H1 (cell line): ENCODE results near the gene SLC25A4. TPM values are rescaled to one million over a fixed set of nuclear protein-coding genes. Genes with fewer than 3 reads are reported as not detected.

ENCODE experiments used
- CTCF ChIA-PET: fragments of 300-600 bp; sonication (Branson Sonifier 250); formaldehyde crosslinking; loops from one replicate; lab custom pipeline; 2021; ENCODE audit not compliant: partially characterized antibody; lab: Charles Lee
- POLR2A ChIA-PET: fragments of 300-600 bp; sonication (Branson Sonifier 250); formaldehyde crosslinking; loops from one replicate; lab custom pipeline; 2021; ENCODE audit warnings: inconsistent platforms; ENCODE audit not compliant: partially characterized antibody; lab: Charles Lee
- DNase-seq, 2 experiments: peaks; one replicate each; pipeline versions ENCODE4 v3.0.0 to v3.0.0-alpha.2; 2010 to 2022; ENCODE audit warnings: low spot score in 2 of 2, low read depth in 1 of 2, mixed read lengths in 1 of 2
- FAIRE-seq: peaks from 2 replicates; lab custom pipeline; 2011; peaks lifted over from hg19 to GRCh38; lab: Jason Lieb, UNC
- H2AFZ ChIP-seq: 2 replicates; pipeline ENCODE4 v1.8.1; 2012; ENCODE audit warnings: low read length, inconsistent platforms
- H2AK5ac ChIP-seq: 2 replicates; pipeline ENCODE4 v1.6.1; 2013; ENCODE audit warnings: low read depth, low read length
- H2BK120ac ChIP-seq: replicated peaks from 2 replicates; pipeline ENCODE3; 2013; ENCODE audit warnings: low read depth, low read length, inconsistent platforms
- H2BK12ac ChIP-seq: 2 replicates; pipeline ENCODE4 v1.6.1; 2013; ENCODE audit warnings: low read depth, low read length
- H2BK15ac ChIP-seq: 2 replicates; pipeline ENCODE4 v1.6.1; 2013; ENCODE audit warnings: low read length
- H2BK20ac ChIP-seq: 2 replicates; pipeline ENCODE4 v1.6.1; 2013; ENCODE audit warnings: low read length
- H2BK5ac ChIP-seq: 2 replicates; pipeline ENCODE4 v1.6.1; 2013; ENCODE audit warnings: low read depth, low read length
- H3K14ac ChIP-seq: 2 replicates; pipeline ENCODE4 v1.6.1; 2013; ENCODE audit warnings: inconsistent platforms; ENCODE audit not compliant: insufficient read length
- H3K18ac ChIP-seq: 2 replicates; pipeline ENCODE4 v1.6.1; 2013; ENCODE audit warnings: low read length; ENCODE audit errors: extremely low read depth
- H3K23ac ChIP-seq: 2 replicates; pipeline ENCODE4 v1.6.1; 2013; ENCODE audit warnings: inconsistent platforms; ENCODE audit not compliant: insufficient read length
- H3K23me2 ChIP-seq: 2 replicates; pipeline ENCODE4 v1.6.1; 2013; ENCODE audit warnings: low read depth, low read length
- H3K27ac ChIP-seq: 2 replicates; pipeline ENCODE4 v1.6.1; 2011; ENCODE audit warnings: low read depth, low read length, inconsistent platforms
- H3K27me3 ChIP-seq, 4 experiments: replicated peaks in 1 of 4; 1 replicate in 1 of 4; 2 replicates in 3 of 4; pipeline versions ENCODE4 v1.6.1 to v1.8.1; 2011 to 2013; ENCODE audit warnings: low read length in 3 of 4, mild to moderate bottlenecking in 3 of 4, inconsistent platforms in 2 of 4, mixed read lengths in 2 of 4, moderate library complexity in 1 of 4; ENCODE audit not compliant: control insufficient read depth in 3 of 4, insufficient read depth in 3 of 4; ENCODE audit errors: extremely low read depth in 1 of 4
- H3K36me3 ChIP-seq, 4 experiments: 2 replicates each; pipeline versions ENCODE4 v1.6.1 to v1.8.1; 2011 to 2013; ENCODE audit warnings: mild to moderate bottlenecking in 4 of 4, low read length in 3 of 4, moderate library complexity in 2 of 4, control low read depth in 1 of 4, inconsistent platforms in 1 of 4; ENCODE audit not compliant: insufficient read depth in 4 of 4, control insufficient read depth in 2 of 4
- H3K4ac ChIP-seq: replicated peaks from 2 replicates; pipeline ENCODE3; 2013; ENCODE audit warnings: low read length, low read depth, mixed read lengths, inconsistent platforms; ENCODE audit not compliant: insufficient read length
- H3K4me1 ChIP-seq, 4 experiments: replicated peaks in 1 of 4; 1 replicate in 1 of 4; 2 replicates in 3 of 4; pipeline versions ENCODE4 v1.6.1 to v1.8.1; 2011 to 2013; ENCODE audit warnings: low read length in 3 of 4, inconsistent platforms in 2 of 4, mixed read lengths in 1 of 4; ENCODE audit not compliant: insufficient read depth in 4 of 4, control insufficient read depth in 3 of 4
- H3K4me2 ChIP-seq, 2 experiments: 2 replicates each; pipeline versions ENCODE4 v1.6.1 to v1.8.1; 2011 to 2013; ENCODE audit warnings: low read depth in 2 of 2, low read length in 2 of 2, control low read depth in 1 of 2, inconsistent platforms in 1 of 2, mild to moderate bottlenecking in 1 of 2; ENCODE audit not compliant: insufficient read depth in 1 of 2
- H3K4me3 ChIP-seq, 4 experiments: fragments of 200-600, 300-600 bp in 1 of 4; sonication (generic), shearing (Covaris generic), sonication (Bioruptor Twin) in 1 of 4; 2 replicates each; pipeline versions ENCODE4 v1.5.1 to v1.8.1; 2011 to 2016; ENCODE audit warnings: low read length in 4 of 4, low read depth in 3 of 4, control low read depth in 2 of 4, inconsistent platforms in 2 of 4, mild to moderate bottlenecking in 2 of 4, mixed read lengths in 1 of 4, moderate library complexity in 1 of 4; ENCODE audit not compliant: insufficient read depth in 2 of 4; ENCODE audit errors: extremely low read depth in 1 of 4
- H3K56ac ChIP-seq: replicated peaks from 2 replicates; pipeline ENCODE3; 2013; ENCODE audit warnings: low read depth, mild to moderate bottlenecking, mixed read lengths, low read length, inconsistent platforms; ENCODE audit not compliant: insufficient read length
- H3K79me1 ChIP-seq: 2 replicates; pipeline ENCODE4 v1.6.1; 2013; ENCODE audit warnings: low read depth, low read length, control low read depth
- H3K79me2 ChIP-seq, 2 experiments: 2 replicates each; pipeline versions ENCODE4 v1.6.1 to v1.8.1; 2012 to 2013; ENCODE audit warnings: low read length in 2 of 2, mild to moderate bottlenecking in 2 of 2, inconsistent platforms in 1 of 2; ENCODE audit not compliant: insufficient read depth in 2 of 2, control insufficient read depth in 1 of 2
- H3K9ac ChIP-seq, 4 experiments: replicated peaks in 1 of 4; 1 replicate in 1 of 4; 2 replicates in 3 of 4; pipeline versions ENCODE4 v1.6.1 to v1.8.1; 2011 to 2013; ENCODE audit warnings: low read depth in 3 of 4, low read length in 3 of 4, control low read depth in 2 of 4, mild to moderate bottlenecking in 2 of 4, moderate library complexity in 2 of 4, inconsistent platforms in 1 of 4; ENCODE audit errors: extremely low read depth in 1 of 4
- H3K9me3 ChIP-seq, 2 experiments: 2 replicates each; pipeline versions ENCODE4 v1.6.1 to v1.8.1; 2012 to 2013; ENCODE audit warnings: mild to moderate bottlenecking in 2 of 2, moderate library complexity in 2 of 2, control low read depth in 1 of 2, inconsistent platforms in 1 of 2, low read depth in 1 of 2, low read length in 1 of 2, mixed read lengths in 1 of 2; ENCODE audit not compliant: insufficient read depth in 2 of 2
- H4K20me1 ChIP-seq, 2 experiments: replicated peaks in 1 of 2; 2 replicates each; pipeline versions ENCODE3 to v1.8.1; 2011 to 2013; ENCODE audit warnings: inconsistent platforms in 2 of 2, low read length in 2 of 2, mild to moderate bottlenecking in 1 of 2; ENCODE audit not compliant: insufficient read depth in 2 of 2, control insufficient read depth in 1 of 2
- H4K5ac ChIP-seq: 2 replicates; pipeline ENCODE4 v1.6.1; 2013; ENCODE audit warnings: low read length, low read depth, mixed read lengths, inconsistent platforms; ENCODE audit not compliant: insufficient read length
- H4K8ac ChIP-seq: 2 replicates; pipeline ENCODE4 v1.8.0; 2013; ENCODE audit warnings: mild to moderate bottlenecking, moderate library complexity, low read length, inconsistent platforms; ENCODE audit not compliant: insufficient read depth; ENCODE audit errors: extremely low read depth
- H4K91ac ChIP-seq: replicated peaks from 2 replicates; pipeline ENCODE3; 2013; ENCODE audit warnings: low read length, mixed read lengths, inconsistent platforms; ENCODE audit not compliant: insufficient read length
- BCL11A ChIP-seq, 2 experiments: IDR thresholded peaks; one replicate each; pipeline ENCODE4 v1.6.1; 2011; ENCODE audit warnings: low read depth in 2 of 2, low read length in 2 of 2, mild to moderate bottlenecking in 2 of 2
- GABPA ChIP-seq: IDR thresholded peaks from 2 replicates; pipeline ENCODE4 v1.6.1; 2011; ENCODE audit warnings: mild to moderate bottlenecking, low read length, moderate library complexity, borderline replicate concordance; ENCODE audit not compliant: insufficient read depth
- PHF8 ChIP-seq: fragments of 200-600 bp; sonication (generic); conservative IDR thresholded peaks from 2 replicates; pipeline ENCODE4 v1.7.1; 2012; ENCODE audit warnings: low read depth, mild to moderate bottlenecking, inconsistent platforms, low read length, moderate library complexity
- POU5F1 ChIP-seq: IDR thresholded peaks from 2 replicates; pipeline ENCODE4 v1.6.1; 2011; ENCODE audit warnings: low read depth, mild to moderate bottlenecking, low read length, moderate library complexity
- polyA plus RNA-seq, 7 experiments: library from polyadenylated mRNA; depleted of rRNA in 3 of 7; stranded (reverse) in 5 of 7; unstranded in 2 of 7; fragments of >200 nt in 5 of 7; fragments of 200-250 nt in 2 of 7; gene quantifications; 1 replicate in 5 of 7; 2 replicates in 1 of 7; 4 replicates in 1 of 7; pipeline versions ENCODE4 v1.2.1 to v1.2.3, GENCODE V29; 2011 to 2013; ENCODE audit warnings: missing spikeins in 2 of 7, mixed read lengths in 2 of 7
- total RNA-seq: library from RNA; stranded (reverse); fragmentation: NEBNext Ultra II Directional; extraction: Animal tissue kit (Norgen Biotek cat#: 25700); gene quantifications from 2 replicates; pipeline ENCODE4 v1.2.1, GENCODE V29; 2021

The SLC25A4 gene
- total and polyA plus RNA-seq, 2 of the 8 experiments (the other 6 are each of a cell fraction or from before 2014, with no cell fraction given) = 41.3 to 42.0 TPM

GRCh38 chr4:185104733-185105132 lies 38.3 kb upstream of the SLC25A4 start:
- no peaks in the 10 kb centered on the region for H3K79me1 ChIP-seq
- TF ChIP-seq BCL11A (IDR thresholded peaks at IDR 0.05; ENCODE audit: low read depth in 2 of 2, low read length in 2 of 2) (no peak), PHF8 (no peak), GABPA (no peak), POU5F1 (no peak)
- TF ChIP-seq, all 59 proteins: peak for 0
- Histone ChIP-seq H3K4ac (no peak overlapping the region), H2BK5ac (no peak overlapping the region), H2BK12ac (no peak overlapping the region), H4K8ac (no peak overlapping the region), H4K91ac (no peak overlapping the region), H3K36me3 (no peaks in the 10 kb centered on the region), H3K4me1 (peaks cover 5 to 19% (median 10%) of the 10 kb centered on the region in 4 experiments), H3K23ac (no peak overlapping the region), H3K23me2 (no peaks in the 10 kb centered on the region), H3K79me2 (no peaks in the 10 kb centered on the region), H4K20me1 (no peaks in the 10 kb centered on the region), H3K4me2 (no peak overlapping the region), H2BK15ac (no peak overlapping the region), H3K9ac (no peak overlapping the region), H3K56ac (no peak overlapping the region), H2AK5ac (no peak overlapping the region), H2AFZ (no peak overlapping the region), H3K18ac (peak overlapping the region; percentile 75; the same call in 1 of the 2 replicates), H3K9me3 (no peaks in the 10 kb centered on the region), H2BK120ac (no peak overlapping the region), H3K27ac (no peak overlapping the region), H3K4me3 (no peak overlapping the region), H3K27me3 (no peaks in the 10 kb centered on the region), H2BK20ac (no peak overlapping the region; the same call in 1 of the 2 replicates), H4K5ac (no peak overlapping the region), H3K14ac (no peak overlapping the region)
- CTCF ChIA-PET = interaction anchor here (1.0 to 1.5 kb wide), 3 partner anchors 9 to 65 kb away, joined by 3 to 4 read pairs (median 4); no protein-coding TSS in a partner anchor
- DNase-seq = no peak
- no peak for FAIRE-seq
- POLR2A ChIA-PET = no interaction called here
